OCI-LY3 (cell line): Measurements from ENCODE around the gene CACTIN.

ENCODE experiments used
- H2AFZ ChIP-seq: fragments of 200-600, 300-600 bp; shearing (Covaris generic); 2 replicates; pipeline ENCODE4 v1.6.0; 2014; ENCODE audit warnings: antibody characterized with exemption, low read depth, low read length
- H3K27ac ChIP-seq: fragments of 200-600, 300-600 bp; sonication (generic); 2 replicates; pipeline ENCODE4 v1.5.1; 2014; ENCODE audit warnings: mild to moderate bottlenecking, low read length, moderate library complexity, mixed read lengths
- H3K27me3 ChIP-seq: fragments of 200-600, 300-600 bp; sonication (generic); 2 replicates; pipeline ENCODE4 v1.6.1; 2014; ENCODE audit warnings: low read depth, low read length, mixed read lengths
- H3K36me3 ChIP-seq: fragments of 200-600, 300-600 bp; sonication (generic); replicated peaks from 2 replicates; pipeline ENCODE3; 2014; ENCODE audit warnings: low read depth, low read length, mixed read lengths
- H3K4me1 ChIP-seq: fragments of 300-600, 200-600 bp; sonication (generic); 2 replicates; pipeline ENCODE4 v1.6.1; 2014; ENCODE audit warnings: low read length, mixed read lengths
- H3K4me2 ChIP-seq: fragments of 200-600, 300-600 bp; sonication (generic); 2 replicates; pipeline ENCODE4 v1.6.1; 2014; ENCODE audit warnings: low read length, mixed read lengths
- H3K4me3 ChIP-seq: fragments of 300-600, 200-600 bp; sonication (generic); 2 replicates; pipeline ENCODE4 v1.5.1; 2014; ENCODE audit warnings: antibody characterized with exemption, mild to moderate bottlenecking, low read length, moderate library complexity
- H3K79me2 ChIP-seq: fragments of 300-600, 200-600 bp; shearing (Covaris generic); 2 replicates; pipeline ENCODE4 v1.6.1; 2014; ENCODE audit warnings: mild to moderate bottlenecking, low read length, mixed read lengths
- H3K9ac ChIP-seq: fragments of 300-600, 200-600 bp; shearing (Covaris generic); 2 replicates; pipeline ENCODE4 v1.6.0; 2014; ENCODE audit warnings: mild to moderate bottlenecking, low read length, moderate library complexity
- H3K9me3 ChIP-seq: fragments of 200-600, 300-600 bp; shearing (Covaris generic); 2 replicates; pipeline ENCODE4 v1.6.1; 2014; ENCODE audit warnings: low read length, mixed read lengths; ENCODE audit not compliant: insufficient read depth
- H4K20me1 ChIP-seq: fragments of 200-600, 300-600 bp; sonication (generic); 2 replicates; pipeline ENCODE4 v1.6.1; 2016; ENCODE audit warnings: low read length, mixed read lengths; ENCODE audit not compliant: insufficient read depth
- EZH2phosphoT487 ChIP-seq: fragments of 200-600 bp; shearing (Covaris generic); IDR thresholded peaks from 2 replicates; pipeline ENCODE4 v1.6.1; 2018; ENCODE audit warnings: antibody characterized with exemption, mixed run types, low read depth
- TF ChIP-seq, protein P1 (sequence below): fragments of 200-600, 300-600 bp; sonication (generic); IDR thresholded peaks from 2 replicates; pipeline ENCODE4 v1.5.1; 2014; ENCODE audit warnings: antibody characterized with exemption, low read length, low read depth

CACTIN gene

DNA sequence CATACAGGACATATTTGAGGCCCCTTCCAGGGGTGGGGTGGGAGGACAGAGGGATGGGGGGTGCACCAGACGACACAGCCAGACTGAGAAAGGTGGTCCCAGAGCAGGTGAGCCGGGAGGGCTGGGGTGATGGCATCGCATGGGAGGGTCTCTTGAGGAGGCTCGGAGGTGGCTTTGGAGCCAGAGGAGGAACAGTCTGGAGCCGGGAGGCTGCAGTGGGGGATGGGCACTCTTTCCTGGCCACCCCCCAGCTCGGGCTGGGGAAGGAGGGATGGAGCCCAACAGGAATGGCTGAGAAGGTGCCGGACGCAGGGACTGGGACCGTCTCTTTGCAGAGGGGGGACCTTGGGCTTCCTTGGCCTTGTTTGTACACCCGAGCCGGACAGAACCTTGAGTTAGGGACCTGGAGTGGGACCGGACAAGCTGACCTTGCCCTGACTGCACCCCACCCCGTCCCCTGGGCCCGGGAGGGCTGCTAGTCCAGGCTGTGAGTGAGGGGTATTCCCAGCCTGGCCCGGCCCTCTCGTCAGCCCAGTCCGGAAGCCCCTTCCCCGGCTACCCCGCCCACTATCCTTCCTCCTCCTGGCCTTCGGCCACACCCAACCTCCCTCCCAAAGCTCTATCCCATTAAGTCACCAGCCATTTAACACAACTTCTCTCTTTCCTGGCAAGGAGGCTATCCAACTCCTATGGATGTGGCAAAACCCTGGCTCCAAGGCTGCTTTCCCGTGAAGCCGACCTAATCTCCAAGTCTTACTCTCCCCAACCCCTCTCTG lies 19.1 kb downstream of the CACTIN start:
- Histone ChIP-seq H3K9me3 (no peaks in the 10 kb centered on the region), H3K4me2 (no peak overlapping the region), H3K27ac (no peak overlapping the region), H3K4me1 (peaks cover 9% of the 10 kb centered on the region), H2AFZ (no peak overlapping the region), H3K36me3 (peaks cover 8% of the 10 kb centered on the region), H3K9ac (no peak overlapping the region), H3K4me3 (no peak overlapping the region), H3K79me2 (no peaks in the 10 kb centered on the region), H3K27me3 (no peaks in the 10 kb centered on the region), H4K20me1 (no peaks in the 10 kb centered on the region)
- TF ChIP-seq, protein P1, sequence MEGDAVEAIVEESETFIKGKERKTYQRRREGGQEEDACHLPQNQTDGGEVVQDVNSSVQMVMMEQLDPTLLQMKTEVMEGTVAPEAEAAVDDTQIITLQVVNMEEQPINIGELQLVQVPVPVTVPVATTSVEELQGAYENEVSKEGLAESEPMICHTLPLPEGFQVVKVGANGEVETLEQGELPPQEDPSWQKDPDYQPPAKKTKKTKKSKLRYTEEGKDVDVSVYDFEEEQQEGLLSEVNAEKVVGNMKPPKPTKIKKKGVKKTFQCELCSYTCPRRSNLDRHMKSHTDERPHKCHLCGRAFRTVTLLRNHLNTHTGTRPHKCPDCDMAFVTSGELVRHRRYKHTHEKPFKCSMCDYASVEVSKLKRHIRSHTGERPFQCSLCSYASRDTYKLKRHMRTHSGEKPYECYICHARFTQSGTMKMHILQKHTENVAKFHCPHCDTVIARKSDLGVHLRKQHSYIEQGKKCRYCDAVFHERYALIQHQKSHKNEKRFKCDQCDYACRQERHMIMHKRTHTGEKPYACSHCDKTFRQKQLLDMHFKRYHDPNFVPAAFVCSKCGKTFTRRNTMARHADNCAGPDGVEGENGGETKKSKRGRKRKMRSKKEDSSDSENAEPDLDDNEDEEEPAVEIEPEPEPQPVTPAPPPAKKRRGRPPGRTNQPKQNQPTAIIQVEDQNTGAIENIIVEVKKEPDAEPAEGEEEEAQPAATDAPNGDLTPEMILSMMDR: no peak
- TF ChIP-seq EZH2phosphoT487: no peak

DNA sequence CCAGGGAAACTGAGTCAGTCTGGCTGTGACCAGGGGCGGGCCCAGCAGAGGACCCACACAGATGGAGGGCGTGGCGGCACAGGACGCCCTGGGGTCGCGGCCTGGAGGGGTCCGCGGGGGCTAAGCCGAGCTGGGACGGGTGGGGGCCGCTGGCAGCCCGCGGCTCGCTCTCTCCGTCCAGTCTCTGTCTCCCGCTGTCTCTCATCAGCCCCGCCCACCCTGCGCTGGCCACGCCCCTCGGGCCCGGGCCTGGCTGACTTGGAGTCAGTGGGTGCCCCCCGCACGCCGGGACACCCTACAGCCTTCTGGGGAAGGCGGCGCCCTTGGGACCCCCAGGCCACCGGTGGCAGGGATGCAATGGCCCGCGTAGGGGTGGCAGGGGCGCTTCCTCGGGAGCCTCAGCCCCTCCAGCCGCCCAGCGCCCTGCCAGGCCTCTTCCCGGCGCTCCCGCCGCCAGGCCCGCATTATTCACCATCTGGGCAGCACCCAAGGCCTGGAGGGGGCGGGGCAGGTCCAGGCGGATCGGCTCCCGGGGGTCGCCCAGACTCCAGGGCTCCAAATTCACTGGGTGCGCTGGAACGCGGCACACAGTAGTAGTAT lies 19.8 kb downstream of the CACTIN start, which contains the start of gene TBXA2R:
Gene TBXA2R, minus strand, starts transcription at position 186 of the 600 bp plus-strand sequence. CDS start 6,241 bp downstream, outside the sequence.
- Histone ChIP-seq H3K9me3 (no peaks in the 10 kb centered on the region), H4K20me1 (no peaks in the 10 kb centered on the region), H2AFZ (no peak within 1 kb of the TSS), H3K27me3 (no peaks in the 10 kb centered on the region), H3K79me2 (no peaks in the 10 kb centered on the region), H3K4me1 (peaks cover 9% of the 10 kb centered on the region), H3K9ac (no peak within 1 kb of the TSS), H3K27ac (no peak within 1 kb of the TSS), H3K4me3 (no peak within 1 kb of the TSS), H3K36me3 (peaks cover 4% of the 10 kb centered on the region), H3K4me2 (no peak within 1 kb of the TSS)
- TF ChIP-seq, protein P1: no peak
- TF ChIP-seq EZH2phosphoT487: no peak

DNA sequence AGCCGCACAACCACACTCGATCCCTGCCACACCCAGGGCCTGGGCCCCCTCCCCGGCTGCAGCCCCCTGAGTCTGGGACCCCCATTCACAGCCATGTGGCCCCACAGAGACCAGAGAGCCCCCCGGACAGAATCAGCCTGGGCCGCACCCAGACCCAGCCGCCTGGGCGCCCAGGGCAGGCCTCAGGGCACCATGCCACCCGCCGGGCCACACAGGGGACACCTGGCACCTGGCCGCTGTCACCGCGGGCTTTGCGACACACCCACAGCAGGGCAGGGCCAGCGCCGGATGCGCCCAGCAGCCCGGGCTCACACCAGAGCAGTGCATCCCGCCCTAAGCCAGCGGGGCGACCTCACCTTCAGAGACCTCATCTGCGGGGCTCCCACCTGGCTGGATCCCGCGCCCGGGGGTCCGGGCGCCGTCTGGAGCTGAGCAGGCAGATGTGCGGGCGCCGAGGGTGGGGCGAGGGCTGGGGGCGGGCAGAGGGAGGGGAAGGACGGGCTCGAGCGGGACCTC lies 20.4 kb downstream of the CACTIN start:
- no peaks in the 10 kb centered on the region for H3K9me3 ChIP-seq
- H3K27me3 ChIP-seq: no peaks in the 10 kb centered on the region
- TF ChIP-seq EZH2phosphoT487: no peak
- no peaks in the 10 kb centered on the region for H4K20me1 ChIP-seq
- no peaks in the 10 kb centered on the region for H3K36me3 ChIP-seq
- H3K79me2 ChIP-seq: no peaks in the 10 kb centered on the region
- no peak overlapping the region for H3K4me3 ChIP-seq
- peaks cover 9% of the 10 kb centered on the region for H3K4me1 ChIP-seq
- no peak overlapping the region for H3K4me2 ChIP-seq
- H3K9ac ChIP-seq: no peak overlapping the region
- no peak overlapping the region for H3K27ac ChIP-seq
- H2AFZ ChIP-seq: no peak overlapping the region

DNA sequence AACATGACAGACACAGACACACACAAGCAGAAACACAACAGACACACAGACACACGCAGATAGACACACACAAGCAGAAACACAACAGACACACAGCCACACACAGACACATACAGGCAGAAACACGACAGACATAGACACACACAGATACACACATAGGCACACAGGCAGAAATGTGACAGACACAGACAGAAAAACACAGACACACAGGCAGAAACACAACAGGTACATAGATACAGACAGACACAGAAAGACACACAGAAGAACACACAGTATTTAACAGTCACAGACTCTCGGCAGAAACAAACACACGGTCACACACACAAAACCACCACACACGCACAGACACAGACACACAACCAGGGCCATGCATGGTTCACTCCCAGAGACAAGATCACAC lies 20.8 kb downstream of the CACTIN start:
- Histone ChIP-seq H3K4me3 (no peak overlapping the region), H2AFZ (no peak overlapping the region), H3K9me3 (no peaks in the 10 kb centered on the region), H3K4me2 (no peak overlapping the region), H3K79me2 (no peaks in the 10 kb centered on the region), H3K36me3 (no peaks in the 10 kb centered on the region), H3K27ac (no peak overlapping the region), H3K4me1 (peaks cover 9% of the 10 kb centered on the region), H3K27me3 (no peaks in the 10 kb centered on the region), H3K9ac (no peak overlapping the region), H4K20me1 (no peaks in the 10 kb centered on the region)
- no peak for TF ChIP-seq EZH2phosphoT487
- TF ChIP-seq, protein P1: no peak
